IMR-90 (cell line): ENCODE results near the gene CHD6. TPM values are rescaled to one million over a fixed set of nuclear protein-coding genes. Genes with fewer than 3 reads are reported as not detected.

Experiments
- ATAC-seq: fragments of 200-7000 bp; cut with Tn5 transposase; 2 replicates; pipeline ENCODE4 v1.9.1; 2020; ENCODE audit warnings: low read depth, mild to moderate bottlenecking, moderate library complexity
- BruUV-seq: library from RNA; stranded (reverse); fragments of 400-500 nt; replicated peaks from 2 replicates; lab custom pipeline; 2021; lab: Mats Ljungman, UMichigan
- CTCF ChIA-PET: fragments of 300-600 bp; formaldehyde crosslinking; extraction: SDS; loops from one replicate; lab custom pipeline; 2021; ENCODE audit warnings: antibody characterized with exemption; lab: Yijun Ruan, JAX
- POLR2A ChIA-PET: fragments of 300-600 bp; sonication (Branson Sonifier 250); formaldehyde crosslinking; loops from one replicate; lab custom pipeline; 2022; ENCODE audit warnings: antibody characterized with exemption; ENCODE audit not compliant: unreplicated experiment; lab: Charles Lee
- DNase-seq: peaks from one replicate; pipeline ENCODE4 v3.0.0; 2013
- H2AFZ ChIP-seq: replicated peaks from 2 replicates; pipeline ENCODE3; 2013; ENCODE audit warnings: low read length, mild to moderate bottlenecking; ENCODE audit not compliant: poor library complexity
- H2AK5ac ChIP-seq: 2 replicates; pipeline ENCODE4 v1.6.1; 2013; ENCODE audit warnings: low read depth, low read length, inconsistent platforms
- H2AK9ac ChIP-seq: replicated peaks from 2 replicates; pipeline ENCODE3; 2013; ENCODE audit warnings: mild to moderate bottlenecking, low read depth, low read length, moderate library complexity; ENCODE audit not compliant: poor library complexity
- H2BK120ac ChIP-seq: 2 replicates; pipeline ENCODE4 v1.6.1; 2013; ENCODE audit warnings: low read depth, low read length, inconsistent platforms
- H2BK15ac ChIP-seq: 3 replicates; pipeline ENCODE4 v1.6.1; 2013; ENCODE audit warnings: low read depth, low read length, inconsistent platforms
- H2BK20ac ChIP-seq: 2 replicates; pipeline ENCODE4 v1.6.1; 2013; ENCODE audit warnings: low read depth, mild to moderate bottlenecking, inconsistent platforms, low read length, moderate library complexity
- H2BK5ac ChIP-seq: 2 replicates; pipeline ENCODE4 v1.6.1; 2013; ENCODE audit warnings: mild to moderate bottlenecking, low read depth, low read length, inconsistent platforms; ENCODE audit not compliant: poor library complexity, severe bottlenecking
- H3K14ac ChIP-seq: replicated peaks from 2 replicates; pipeline ENCODE4 v1.6.1; 2013; ENCODE audit warnings: low read depth, low read length, inconsistent platforms
- H3K18ac ChIP-seq: 2 replicates; pipeline ENCODE4 v1.6.1; 2013; ENCODE audit warnings: low read depth, low read length, control low read depth
- H3K23ac ChIP-seq: 2 replicates; pipeline ENCODE4 v1.6.1; 2013; ENCODE audit warnings: low read depth, low read length, inconsistent platforms
- H3K27ac ChIP-seq: 2 replicates; pipeline ENCODE4 v1.5.1; 2013; ENCODE audit warnings: mild to moderate bottlenecking, control low read depth, low read length; ENCODE audit not compliant: insufficient read depth
- H3K27me3 ChIP-seq: 2 replicates; pipeline ENCODE4 v1.6.1; 2013; ENCODE audit warnings: low read length; ENCODE audit not compliant: control insufficient read depth, insufficient read depth
- H3K36me3 ChIP-seq: 2 replicates; pipeline ENCODE4 v1.6.1; 2013; ENCODE audit warnings: low read length, mixed read lengths; ENCODE audit not compliant: control insufficient read depth, insufficient read depth
- H3K4ac ChIP-seq: 2 replicates; pipeline ENCODE4 v1.6.1; 2013; ENCODE audit warnings: low read depth, low read length, inconsistent platforms
- H3K4me1 ChIP-seq: 2 replicates; pipeline ENCODE4 v1.6.1; 2013; ENCODE audit warnings: low read length, mixed read lengths; ENCODE audit not compliant: control insufficient read depth, insufficient read depth
- H3K4me2 ChIP-seq: 2 replicates; pipeline ENCODE4 v1.6.1; 2013; ENCODE audit warnings: low read depth, mild to moderate bottlenecking, control low read depth, low read length, moderate library complexity
- H3K4me3 ChIP-seq: 2 replicates; pipeline ENCODE4 v1.5.1; 2013; ENCODE audit warnings: low read depth, mild to moderate bottlenecking, control low read depth, low read length, moderate library complexity; ENCODE audit not compliant: insufficient read depth
- H3K56ac ChIP-seq: 2 replicates; pipeline ENCODE4 v1.6.1; 2013; ENCODE audit warnings: low read length, inconsistent platforms; ENCODE audit not compliant: insufficient read depth; ENCODE audit errors: extremely low read depth
- H3K79me1 ChIP-seq, 2 experiments: 2 replicates each; pipeline ENCODE4 v1.6.1; 2013; ENCODE audit warnings: low read length in 2 of 2, inconsistent platforms in 1 of 2, low read depth in 1 of 2
- H3K9ac ChIP-seq: 2 replicates; pipeline ENCODE4 v1.6.1; 2013; ENCODE audit warnings: low read depth, low read length, control low read depth
- H3K9me1 ChIP-seq: 2 replicates; pipeline ENCODE4 v1.6.1; 2013; ENCODE audit warnings: low read length, inconsistent platforms; ENCODE audit not compliant: insufficient read depth
- H3K9me3 ChIP-seq: 2 replicates; pipeline ENCODE4 v1.6.1; 2013; ENCODE audit warnings: low read length; ENCODE audit not compliant: control insufficient read depth, insufficient read depth
- H4K20me1 ChIP-seq: 2 replicates; pipeline ENCODE4 v1.6.1; 2013; ENCODE audit warnings: low read length, inconsistent platforms; ENCODE audit not compliant: insufficient read depth
- H4K5ac ChIP-seq: 2 replicates; pipeline ENCODE4 v1.6.1; 2013; ENCODE audit warnings: mild to moderate bottlenecking, low read depth, low read length, control low read depth
- H4K8ac ChIP-seq, 2 experiments: 2 replicates each; pipeline ENCODE4 v1.6.1; 2013; ENCODE audit warnings: low read depth in 2 of 2, low read length in 2 of 2, control low read depth in 1 of 2, inconsistent platforms in 1 of 2
- H4K91ac ChIP-seq: 2 replicates; pipeline ENCODE4 v1.6.1; 2013; ENCODE audit warnings: low read depth, low read length, inconsistent platforms; ENCODE audit not compliant: insufficient read depth
- CEBPB ChIP-seq: IDR thresholded peaks from 2 replicates; pipeline ENCODE4 v1.6.1; 2012; ENCODE audit warnings: low read depth, low read length, improper control_type of control experiment
- FOS ChIP-seq: fragments of 150-350 bp; IDR thresholded peaks from 2 replicates; pipeline ENCODE4 v1.6.1; 2016; ENCODE audit warnings: low read depth, low read length
- NFE2L2 ChIP-seq: fragments of 150-350 bp; IDR thresholded peaks from 2 replicates; pipeline ENCODE4 v1.6.1; 2016; ENCODE audit warnings: low read depth, mild to moderate bottlenecking, low read length
- WGBS, 2 experiments: methylation state at CpG; one replicate each; pipeline versions ENCODE4 v1.1.5 to v1.1.7; 2013; ENCODE audit warnings: missing lambda C conversion rate in 2 of 2; ENCODE audit not compliant: insufficient read length in 1 of 2; ENCODE audit errors: extremely low coverage in 2 of 2; 5-methylcytosine and 5-hydroxymethylcytosine counted together
- dilution Hi-C: fragments of 300-500 bp; cut with HindIII; formaldehyde crosslinking; loops from one replicate; pipeline ENCODE4 v1.14.3; 2018; ENCODE audit warnings: low sequenced_read_pairs; ENCODE audit not compliant: unreplicated experiment
- in situ Hi-C: fragments of 300-500 bp; cut with MboI; formaldehyde crosslinking; loops from 3 replicates; pipeline ENCODE4 v1.14.3; 2019; ENCODE audit warnings: low sequenced_read_pairs, inconsistent platforms, mixed read lengths
- intact Hi-C: fragments of 100-400 bp; cut with micrococcal nuclease; formaldehyde crosslinking; loops from 2 replicates; pipeline ENCODE4 v1.10.0; 2022
- polyA plus RNA-seq, 3 experiments: library from polyadenylated mRNA; depleted of rRNA; stranded (reverse); fragments of >200 nt; gene quantifications; 2 replicates each; pipeline ENCODE4 v1.2.3, GENCODE V29; 2012; ENCODE audit warnings: low replicate concordance in 1 of 3
- total RNA-seq: library from RNA; depleted of rRNA; stranded (reverse); fragments of >200 nt; gene quantifications from 2 replicates; pipeline ENCODE4 v1.2.3, GENCODE V29; 2012

CHD6 gene
- total and polyA plus RNA-seq, 2 of the 4 experiments (the other 2 are of a cell fraction), result 8.8 to 26.7 TPM

- Histone ChIP-seq H4K91ac (peak overlapping the region; percentile 96), H3K9me3 (no peaks in the 10 kb centered on the region), H3K4me1 (peaks cover 12% of the 10 kb centered on the region), H2BK15ac (peak overlapping the region; percentile 85), H2AK5ac (peak overlapping the region; percentile 94), H4K20me1 (no peaks in the 10 kb centered on the region), H4K5ac (peak overlapping the region; percentile 98), H3K56ac (peak overlapping the region; percentile 37), H3K79me1 (peaks cover 2 to 11% of the 10 kb centered on the region in 2 experiments; a peak in 2 of 4 replicates), H2BK5ac (peak overlapping the region; percentile 97), H2AFZ (no peak overlapping the region), H3K14ac (peak overlapping the region; percentile 26), H3K4ac (peak overlapping the region; percentile 80), H3K9ac (peak overlapping the region; percentile 41; the same call in 1 of the 2 replicates), H3K27me3 (no peaks in the 10 kb centered on the region), H3K4me3 (no peak overlapping the region), H4K8ac (peak overlapping the region; percentile 18 to 76), H3K9me1 (peaks cover 13% of the 10 kb centered on the region), H2BK20ac (peak overlapping the region; percentile 72), H2BK120ac (peak overlapping the region; percentile 86), H3K4me2 (peak overlapping the region; percentile 63), H3K23ac (peak overlapping the region; percentile 43), H3K18ac (peak overlapping the region; percentile 99), H3K36me3 (peaks cover 15% of the 10 kb centered on the region), H2AK9ac (no peak overlapping the region), H3K27ac (peak overlapping the region; percentile 99)
- BruUV-seq, result no TSS peak
- in situ Hi-C loops (no loop called here), intact Hi-C loops (loop anchor here (2.0 to 10.0 kb wide), 3 partner anchors 58 to 212 kb away; partner anchors contain the start of gene CHD6), dilution Hi-C loops (no loop called here)
- peak; percentile 92 for ATAC-seq
- POLR2A ChIA-PET, result interaction anchor here (0.6 kb wide), 1 partner anchor 79 kb away, joined by 6 read pairs; no protein-coding TSS in a partner anchor
- TF ChIP-seq CEBPB (peak; percentile 65; the same call in 1 of the 2 replicates), FOS (0 out of 2 replicates have a peak, but pooled peaks have one; percentile 16), NFE2L2 (no peak)
- peak; percentile 93 for DNase-seq
- CTCF ChIA-PET, result no interaction called here
- WGBS, 2 experiments, result no CpG with 5 or more reads among the region's 6 CpGs
Observed at GRCh38 chr20:41482647-41483552, 135.3 kb downstream of the CHD6 start.
